ENCODE data around the gene ANGPT4. TPM values are rescaled to one million over a fixed set of nuclear protein-coding genes. Genes with fewer than 3 reads are reported as not detected.

Gene ANGPT4
- total and polyA plus RNA-seq, 2 of the 8 experiments (the other 6 are each of a cell fraction or from before 2014, with no cell fraction given): 0.07 to 0.33 TPM

- H3K79me1 ChIP-seq (ENCODE audit: low read depth, low read length): no peaks in the 10 kb centered on the region
- no peaks in the 10 kb centered on the region for H3K79me2 ChIP-seq (ENCODE audit: control insufficient read depth in 1 of 2, insufficient read depth in 2 of 2, low read length in 2 of 2)
- H3K4me3 ChIP-seq (ENCODE audit: extremely low read depth in 1 of 4, insufficient read depth in 2 of 4, low read depth in 3 of 4, low read length in 4 of 4): no peak overlapping the region
- H3K27me3 ChIP-seq (replicated peaks in 1 of 4; ENCODE audit: control insufficient read depth in 3 of 4, extremely low read depth in 1 of 4, insufficient read depth in 3 of 4, low read length in 3 of 4): no peaks in the 10 kb centered on the region
- no peaks in the 10 kb centered on the region for H3K36me3 ChIP-seq (ENCODE audit: control insufficient read depth in 2 of 4, insufficient read depth in 4 of 4, low read length in 3 of 4)
- no peaks in the 10 kb centered on the region for H4K20me1 ChIP-seq (replicated peaks in 1 of 2; ENCODE audit: control insufficient read depth in 1 of 2, insufficient read depth in 2 of 2, low read length in 2 of 2)
- FAIRE-seq: no peak
- no peaks in the 10 kb centered on the region for H3K23me2 ChIP-seq (ENCODE audit: low read depth, low read length)
- no peak overlapping the region for H2BK5ac ChIP-seq (ENCODE audit: low read depth, low read length)
- H2BK15ac ChIP-seq (ENCODE audit: low read length): no peak overlapping the region
- WGBS, 2 experiments (ENCODE audit: extremely low coverage in 1 of 2, insufficient coverage in 1 of 2, insufficient read length in 1 of 2, insufficient replicate concordance in 2 of 2, low coverage in 1 of 2, low lambda C conversion rate in 2 of 2, missing lambda C conversion rate in 1 of 2): 91% methylated on average over 9 of the region's 9 CpGs; no CpG with 5 or more reads in 1 of the 2 experiments
- no peak overlapping the region for H2AK5ac ChIP-seq (ENCODE audit: low read depth, low read length)
- H3K4ac ChIP-seq (replicated peaks; ENCODE audit: insufficient read length, low read depth, low read length): no peak overlapping the region
- H3K9ac ChIP-seq (replicated peaks in 1 of 4; ENCODE audit: extremely low read depth in 1 of 4, low read depth in 3 of 4, low read length in 3 of 4): no peak overlapping the region
- H3K27ac ChIP-seq (ENCODE audit: low read depth, low read length): no peak overlapping the region
- H4K5ac ChIP-seq (ENCODE audit: insufficient read length, low read depth, low read length): no peak overlapping the region
- no peak overlapping the region for H3K14ac ChIP-seq (ENCODE audit: insufficient read length)
- H3K9me3 ChIP-seq (ENCODE audit: insufficient read depth in 2 of 2, low read depth in 1 of 2, low read length in 1 of 2): no peaks in the 10 kb centered on the region
- DNase-seq (ENCODE audit: low read depth in 1 of 2, low spot score in 2 of 2): no peak
- H4K91ac ChIP-seq (replicated peaks; ENCODE audit: insufficient read length, low read length): no peak overlapping the region
- no peak overlapping the region for H3K56ac ChIP-seq (replicated peaks; ENCODE audit: insufficient read length, low read depth, low read length)
- H3K4me2 ChIP-seq (ENCODE audit: insufficient read depth in 1 of 2, low read depth in 2 of 2, low read length in 2 of 2): no peak overlapping the region
- H4K8ac ChIP-seq (ENCODE audit: extremely low read depth, insufficient read depth, low read length): no peak overlapping the region
- CTCF ChIA-PET (ENCODE audit: partially characterized antibody): interaction anchor here (1.3 to 1.8 kb wide), 3 partner anchors 10 to 130 kb away, joined by 4 to 13 read pairs (median 5); no protein-coding TSS in a partner anchor
- no peak overlapping the region for H2BK120ac ChIP-seq (replicated peaks; ENCODE audit: low read depth, low read length)
- H2AFZ ChIP-seq (ENCODE audit: low read length): no peak overlapping the region
- no peak overlapping the region for H3K23ac ChIP-seq (ENCODE audit: insufficient read length)
- peaks cover 0 to 6% (median 0%) of the 10 kb centered on the region in 4 experiments; a peak in 1 of 7 replicates for H3K4me1 ChIP-seq (replicated peaks in 1 of 4; ENCODE audit: control insufficient read depth in 3 of 4, insufficient read depth in 4 of 4, low read length in 3 of 4)
- H2BK12ac ChIP-seq (ENCODE audit: low read depth, low read length): no peak overlapping the region
- H3K18ac ChIP-seq (ENCODE audit: extremely low read depth, low read length): no peak overlapping the region
- POLR2A ChIA-PET (ENCODE audit: partially characterized antibody): no interaction called here
- no peak overlapping the region for H2BK20ac ChIP-seq (ENCODE audit: low read length)
- TF ChIP-seq JUN (IDR thresholded peaks at IDR 0.05; ENCODE audit: low read depth, low read length) (no peak), JUND (IDR thresholded peaks at IDR 0.05; ENCODE audit: low read length) (no peak), RNF2 (IDR thresholded peaks at IDR 0.05; ENCODE audit: borderline replicate concordance, low read depth, low read length, missing control alignments, poor library complexity, severe bottlenecking) (no peak), TEAD4 (IDR thresholded peaks at IDR 0.05; ENCODE audit: low read depth, low read length) (no peak), HDAC6 (IDR thresholded peaks at IDR 0.05; ENCODE audit: low read depth, low read length) (no peak), CEBPB (IDR thresholded peaks at IDR 0.05; ENCODE audit: low read depth, low read length) (no peak), NRF1 (IDR thresholded peaks at IDR 0.05; ENCODE audit: low read depth, low read length) (no peak), GTF2F1 (IDR thresholded peaks at IDR 0.05; ENCODE audit: borderline replicate concordance, low read depth, low read length) (no peak), RXRA (IDR thresholded peaks at IDR 0.05; ENCODE audit: insufficient read depth, low read depth, low read length) (no peak), USF2 (IDR thresholded peaks at IDR 0.05; ENCODE audit: low read length) (no peak), EGR1 (IDR thresholded peaks at IDR 0.05; ENCODE audit: borderline replicate concordance, low read depth, low read length) (no peak), SIN3A (conservative IDR thresholded peaks at IDR 0.05 in 1 of 2, IDR thresholded peaks at IDR 0.05 in 1 of 2; ENCODE audit: low read depth in 1 of 2, low read length in 2 of 2) (no peak)
These were observed 90.3 kb downstream of the ANGPT4 start for GRCh38 chr20:825710-826421.
